Activated CD4-positive, alpha-beta T cell treated with anti-CD3 and anti-CD28 coated beads for 24 hours (primary cell): Measurements from ENCODE around the gene IFITM1.
"Not testable (repeated sequence)": the region's sequence is repeated elsewhere in the genome, so short reads cannot be mapped to it uniquely, and the experiment has no call there.

Experiments used
- DNase-seq, 2 donors: peaks; one replicate each; pipeline ENCODE4 v3.0.0-alpha.2; 2020; ENCODE audit warnings: low read depth in 2 of 2

The IFITM1 gene

GRCh38 chr11:313787-314553 lies at the start of gene IFITM1:
Gene IFITM1 (plus strand): TSS chr11:314040. CDS start chr11:314171, 131 bp downstream.
- no peak for DNase-seq

GRCh38 chr11:266676-267439 lies 47.0 kb upstream of the IFITM1 start:
- no peak for DNase-seq

- no peak for DNase-seq
Observed at GRCh38 chr11:267491-267994, 46.3 kb upstream of the IFITM1 start.

- not testable (repeated sequence) for DNase-seq
Observed at GRCh38 chr11:268716-269145, 45.1 kb upstream of the IFITM1 start.

GRCh38 chr11:269146-269890 lies 44.5 kb upstream of the IFITM1 start:
- no peak for DNase-seq

GRCh38 chr11:270451-271318 lies 43.2 kb upstream of the IFITM1 start:
- DNase-seq, result no peak

GRCh38 chr11:271319-271715 lies 42.5 kb upstream of the IFITM1 start:
- DNase-seq, result no peak

GRCh38 chr11:272195-272930 lies 41.5 kb upstream of the IFITM1 start:
- DNase-seq, result no peak

GRCh38 chr11:272931-273198 lies 41.0 kb upstream of the IFITM1 start:
- no peak for DNase-seq

- DNase-seq, result no peak
Observed at GRCh38 chr11:276219-276618, 37.6 kb upstream of the IFITM1 start.

- DNase-seq, result no peak
Observed at GRCh38 chr11:278001-278951, 35.6 kb upstream of the IFITM1 start, which contains the start of gene NLRP6. Gene NLRP6 (plus strand): TSS chr11:278407. CDS start chr11:278570, 163 bp downstream.

- no peak for DNase-seq
Observed at GRCh38 chr11:279040-279965, 34.5 kb upstream of the IFITM1 start.

GRCh38 chr11:279966-280705 lies 33.7 kb upstream of the IFITM1 start:
- no peak for DNase-seq

- no peak for DNase-seq
Observed at GRCh38 chr11:280706-281485, 32.9 kb upstream of the IFITM1 start.

GRCh38 chr11:281486-282161 lies 32.2 kb upstream of the IFITM1 start:
- no peak for DNase-seq

GRCh38 chr11:282171-282570 lies 31.7 kb upstream of the IFITM1 start:
- DNase-seq, result no peak
